ENCODE measurements around the gene GPX3. TPM values are rescaled to one million over a fixed set of nuclear protein-coding genes. Genes with fewer than 3 reads are reported as not detected.
A peak's percentile ranks its signal among the peaks of the same experiment; 100 is the strongest.

The GPX3 gene
- total RNA-seq, 4 donors from 2014 or later = 399 to 695 (median 446) TPM

DNA sequence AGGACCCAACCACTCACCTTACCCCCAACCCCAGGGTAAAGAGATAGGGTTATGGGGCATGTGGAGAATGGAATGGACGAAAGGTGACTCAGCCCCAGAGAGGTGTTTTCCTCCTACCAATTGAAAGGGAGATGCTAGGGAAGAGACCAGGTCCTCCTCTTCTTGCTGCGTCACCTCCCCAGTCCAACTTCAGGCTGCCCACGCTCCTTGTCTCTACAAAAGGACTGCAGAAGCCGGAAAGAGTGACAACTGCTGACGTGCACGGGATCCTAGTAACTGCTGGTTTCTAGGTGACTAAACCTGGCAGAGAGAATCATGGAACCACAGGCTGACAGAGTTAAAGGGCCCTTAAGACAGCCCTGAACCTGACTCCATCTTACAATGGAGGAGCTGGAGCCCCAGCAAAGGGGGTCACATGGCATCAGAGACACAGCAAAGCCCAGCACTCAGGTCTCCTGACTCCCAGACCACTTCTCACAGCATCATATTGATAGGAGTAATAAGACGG lies 2.2 kb downstream of the GPX3 start:
- intact Hi-C loops (cut with DNase I; ENCODE audit: low total_unique reads) = no loop called here
- no peak for DNase-seq (ENCODE audit: low spot score in 2 of 2)
- no peak for TF ChIP-seq POLR2A (IDR thresholded peaks at IDR 0.05)
- peak overlapping the region; percentile 64 for H3K4me3 ChIP-seq (ENCODE audit: low read depth, poor library complexity, severe bottlenecking)
- 53 to 58% methylated on average over 7 of the region's 7 CpGs for WGBS, 2 donors

DNA sequence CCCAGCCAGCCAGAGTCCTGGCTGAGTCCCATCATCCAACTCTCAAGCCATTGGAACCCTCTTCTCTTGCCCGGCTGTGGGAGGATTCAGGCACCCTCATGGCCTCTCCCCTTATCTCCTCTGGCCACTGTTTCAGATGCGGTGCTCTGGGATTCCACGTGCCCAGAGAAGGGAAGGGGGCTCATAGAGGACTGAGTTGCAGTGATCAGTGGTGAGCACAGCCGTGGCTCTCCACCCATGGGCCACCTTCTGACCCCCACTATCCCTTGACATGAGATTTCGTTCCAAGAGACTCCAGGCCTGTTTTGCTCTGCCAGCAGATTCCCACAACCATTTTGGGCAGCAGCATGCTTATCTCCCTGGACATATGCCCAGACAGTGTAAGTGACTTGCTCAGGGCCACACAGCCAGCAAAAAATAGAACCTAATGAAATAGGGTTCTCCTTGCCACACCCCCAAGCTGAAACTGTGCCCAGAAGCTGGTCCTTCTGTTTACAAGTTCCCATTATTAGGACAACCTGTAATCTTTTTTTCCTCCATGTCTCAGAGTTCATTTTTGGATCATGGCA lies 2.7 kb downstream of the GPX3 start:
- intact Hi-C loops (cut with DNase I; ENCODE audit: low total_unique reads) = no loop called here
- peak in 1 of 2 donors; percentile 67 for DNase-seq (ENCODE audit: low spot score in 2 of 2)
- TF ChIP-seq POLR2A (IDR thresholded peaks at IDR 0.05) = no peak
- TF ChIP-seq, protein P1, sequence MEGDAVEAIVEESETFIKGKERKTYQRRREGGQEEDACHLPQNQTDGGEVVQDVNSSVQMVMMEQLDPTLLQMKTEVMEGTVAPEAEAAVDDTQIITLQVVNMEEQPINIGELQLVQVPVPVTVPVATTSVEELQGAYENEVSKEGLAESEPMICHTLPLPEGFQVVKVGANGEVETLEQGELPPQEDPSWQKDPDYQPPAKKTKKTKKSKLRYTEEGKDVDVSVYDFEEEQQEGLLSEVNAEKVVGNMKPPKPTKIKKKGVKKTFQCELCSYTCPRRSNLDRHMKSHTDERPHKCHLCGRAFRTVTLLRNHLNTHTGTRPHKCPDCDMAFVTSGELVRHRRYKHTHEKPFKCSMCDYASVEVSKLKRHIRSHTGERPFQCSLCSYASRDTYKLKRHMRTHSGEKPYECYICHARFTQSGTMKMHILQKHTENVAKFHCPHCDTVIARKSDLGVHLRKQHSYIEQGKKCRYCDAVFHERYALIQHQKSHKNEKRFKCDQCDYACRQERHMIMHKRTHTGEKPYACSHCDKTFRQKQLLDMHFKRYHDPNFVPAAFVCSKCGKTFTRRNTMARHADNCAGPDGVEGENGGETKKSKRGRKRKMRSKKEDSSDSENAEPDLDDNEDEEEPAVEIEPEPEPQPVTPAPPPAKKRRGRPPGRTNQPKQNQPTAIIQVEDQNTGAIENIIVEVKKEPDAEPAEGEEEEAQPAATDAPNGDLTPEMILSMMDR (IDR thresholded peaks at IDR 0.05) = no peak
- H3K4me3 ChIP-seq (ENCODE audit: low read depth, poor library complexity, severe bottlenecking) = peak overlapping the region; percentile 64
- 46 to 61% methylated on average over 5 of the region's 5 CpGs for WGBS, 2 donors

DNA sequence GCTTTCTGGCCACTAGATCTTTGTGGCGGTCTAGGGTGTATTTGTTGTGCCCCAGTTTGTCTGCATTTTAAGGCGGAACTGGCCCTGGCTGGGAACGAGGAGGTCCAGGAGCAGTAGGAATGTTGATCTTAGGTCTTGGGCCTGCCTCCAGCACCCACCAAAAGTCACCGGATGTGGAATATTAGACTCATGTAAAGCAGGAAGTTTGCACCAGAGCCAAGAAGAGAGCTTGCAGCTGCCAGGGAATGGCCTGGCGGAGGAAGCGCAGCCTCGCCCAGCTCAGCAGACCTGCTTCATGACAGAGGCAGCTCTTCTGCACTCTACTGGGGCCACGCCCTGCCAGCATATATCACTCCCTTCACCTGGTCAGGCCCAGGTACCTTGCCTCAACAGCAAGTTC lies 3.3 kb downstream of the GPX3 start:
- peak in 1 of 2 donors; percentile 78 for DNase-seq (ENCODE audit: low spot score in 2 of 2)
- TF ChIP-seq POLR2A (IDR thresholded peaks at IDR 0.05) = no peak
- TF ChIP-seq, protein P1 (IDR thresholded peaks at IDR 0.05) = no peak
- WGBS, 2 donors = 29 to 41% methylated on average over 8 of the region's 8 CpGs
- no peak overlapping the region for H3K4me3 ChIP-seq (ENCODE audit: low read depth, poor library complexity, severe bottlenecking)
- intact Hi-C loops (cut with DNase I; ENCODE audit: low total_unique reads) = no loop called here

DNA sequence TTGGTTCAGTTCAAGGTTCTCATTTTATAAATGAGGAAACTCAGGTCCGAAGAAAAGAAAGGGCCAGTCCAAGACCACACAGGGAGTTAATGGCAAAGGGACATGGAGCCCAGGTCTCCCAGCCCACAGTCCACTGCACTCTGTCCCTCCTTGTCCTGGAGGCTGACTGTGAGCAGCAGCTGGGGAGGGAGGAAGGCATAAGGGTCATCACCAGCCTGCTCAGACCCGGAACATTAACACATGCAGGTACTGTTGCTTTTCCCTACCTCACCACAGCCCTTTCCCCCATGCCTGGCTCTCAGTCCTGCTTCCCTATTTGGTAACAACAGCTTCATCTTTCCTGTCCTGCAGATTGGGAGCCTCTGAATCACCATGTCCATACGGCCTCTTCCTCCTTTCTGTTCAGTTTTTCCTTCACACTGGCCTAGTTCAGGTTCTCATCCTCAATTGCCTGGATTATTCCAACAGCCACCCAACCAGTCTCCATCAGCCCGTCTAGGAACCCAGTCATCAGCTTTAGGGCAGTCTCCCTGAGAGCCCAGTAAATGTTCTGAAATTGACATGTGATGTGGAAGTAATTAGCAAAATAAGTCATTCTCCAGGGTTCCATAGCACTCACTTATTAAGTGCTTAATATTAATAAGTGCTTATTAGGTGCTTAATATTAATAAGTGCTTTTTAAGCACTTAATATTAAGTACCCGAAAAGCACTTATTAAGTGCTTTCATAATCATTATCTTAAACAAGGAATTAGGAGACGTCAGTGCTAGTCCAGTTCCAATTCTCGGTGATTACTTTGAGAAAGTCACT lies 4.3 kb downstream of the GPX3 start:
- DNase-seq (ENCODE audit: low spot score in 2 of 2) = no peak
- intact Hi-C loops (cut with DNase I; ENCODE audit: low total_unique reads) = no loop called here
- TF ChIP-seq, protein P1 (IDR thresholded peaks at IDR 0.05) = no peak
- WGBS, 2 donors = 76 to 86% methylated on average over 7 of the region's 7 CpGs
- no peak overlapping the region for H3K4me3 ChIP-seq (ENCODE audit: low read depth, poor library complexity, severe bottlenecking)

DNA sequence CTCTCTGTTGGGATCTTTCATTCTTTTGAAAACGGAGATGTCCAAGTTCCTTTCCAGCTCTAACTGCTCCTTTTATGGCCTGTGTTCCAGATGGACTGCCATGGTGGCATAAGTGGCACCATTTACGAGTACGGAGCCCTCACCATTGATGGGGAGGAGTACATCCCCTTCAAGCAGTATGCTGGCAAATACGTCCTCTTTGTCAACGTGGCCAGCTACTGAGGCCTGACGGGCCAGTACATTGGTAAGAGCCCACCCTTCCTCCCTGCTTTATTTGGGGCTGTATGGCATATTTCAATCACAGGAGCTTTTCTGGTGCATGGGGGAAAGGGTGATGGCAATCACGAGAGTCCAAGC lies 4.8 kb downstream of the GPX3 start:
- intact Hi-C loops (cut with DNase I; ENCODE audit: low total_unique reads) = no loop called here
- TF ChIP-seq, protein P1 (IDR thresholded peaks at IDR 0.05) = no peak
- TF ChIP-seq POLR2A (IDR thresholded peaks at IDR 0.05) = no peak
- no peak overlapping the region for H3K4me3 ChIP-seq (ENCODE audit: low read depth, poor library complexity, severe bottlenecking)
- DNase-seq (ENCODE audit: low spot score in 2 of 2) = no peak
- 92 to 96% methylated on average over 7 of the region's 7 CpGs for WGBS, 2 donors

DNA sequence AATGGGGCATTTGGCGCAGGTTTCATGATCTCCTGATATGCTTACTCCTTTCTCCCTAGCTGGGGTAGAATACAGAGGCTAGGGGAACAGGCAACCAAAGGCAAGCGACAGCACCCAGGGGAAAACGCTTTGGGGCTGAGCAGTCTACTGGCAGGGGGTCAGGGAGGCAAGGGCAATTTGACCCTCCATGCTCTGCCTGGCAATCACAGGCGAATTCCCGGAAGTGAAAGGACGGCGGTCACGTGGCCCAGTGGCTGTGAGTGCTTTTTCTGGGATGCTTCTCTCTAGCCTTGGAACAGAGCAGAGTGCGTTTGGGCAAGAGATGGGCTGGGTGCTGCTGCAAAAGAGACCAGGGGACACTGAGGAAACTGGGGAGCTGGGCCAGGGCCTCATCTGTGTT lies 5.7 kb downstream of the GPX3 start:
- 86 to 87% methylated on average over 9 of the region's 9 CpGs for WGBS, 2 donors
- TF ChIP-seq, protein P1 (IDR thresholded peaks at IDR 0.05) = no peak
- TF ChIP-seq POLR2A (IDR thresholded peaks at IDR 0.05) = no peak
- intact Hi-C loops (cut with DNase I; ENCODE audit: low total_unique reads) = no loop called here
- DNase-seq (ENCODE audit: low spot score in 2 of 2) = no peak
- no peak overlapping the region for H3K4me3 ChIP-seq (ENCODE audit: low read depth, poor library complexity, severe bottlenecking)
